OCI-LY7 (cell line): ENCODE results near the gene ZNF554. TPM values are rescaled to one million over a fixed set of nuclear protein-coding genes. Genes with fewer than 3 reads are reported as not detected.

Source experiments
- BruUV-seq: library from RNA; stranded (reverse); fragments of 400-500 nt; replicated peaks from 2 replicates; lab custom pipeline; 2021; lab: Mats Ljungman, UMichigan
- CTCF ChIA-PET: fragments of 300-600 bp; sonication (Branson Sonifier 250); formaldehyde crosslinking; loops from one replicate; lab custom pipeline; 2022; ENCODE audit warnings: antibody characterized with exemption; ENCODE audit not compliant: unreplicated experiment; lab: Charles Lee
- POLR2A ChIA-PET: fragments of 300-600 bp; sonication (Branson Sonifier 250); formaldehyde crosslinking; loops from one replicate; lab custom pipeline; 2022; ENCODE audit warnings: antibody characterized with exemption; lab: Charles Lee
- DNase-seq: peaks from one replicate; pipeline ENCODE4 v3.0.0-alpha.2; 2015; ENCODE audit warnings: low spot score
- H2AFZ ChIP-seq: fragments of 200-600 bp; sonication (generic), shearing (Covaris generic); 2 replicates; pipeline ENCODE4 v1.6.1; 2014; ENCODE audit warnings: mild to moderate bottlenecking, antibody characterized with exemption, low read length, moderate library complexity
- H3K27ac ChIP-seq: fragments of 200-600 bp; sonication (generic); 2 replicates; pipeline ENCODE4 v1.5.1; 2014; ENCODE audit warnings: mixed run types, low read depth, mild to moderate bottlenecking, moderate library complexity, low read length, inconsistent platforms; ENCODE audit not compliant: poor library complexity, severe bottlenecking
- H3K36me3 ChIP-seq: fragments of 200-600 bp; sonication (generic); 2 replicates; pipeline ENCODE4 v1.6.1; 2014; ENCODE audit warnings: mild to moderate bottlenecking, antibody characterized with exemption, low read length, moderate library complexity, mixed read lengths; ENCODE audit not compliant: insufficient read depth
- H3K4me1 ChIP-seq: fragments of 200-600 bp; sonication (generic); 2 replicates; pipeline ENCODE4 v1.5.1; 2014; ENCODE audit warnings: mild to moderate bottlenecking, low read length; ENCODE audit not compliant: insufficient read depth, poor library complexity, severe bottlenecking
- H3K4me2 ChIP-seq: fragments of 200-600 bp; sonication (generic); 2 replicates; pipeline ENCODE4 v1.6.1; 2014; ENCODE audit warnings: mild to moderate bottlenecking, low read length
- H3K4me3 ChIP-seq: fragments of 200-600 bp; sonication (generic); 2 replicates; pipeline ENCODE4 v1.5.1; 2014; ENCODE audit warnings: mild to moderate bottlenecking, low read depth, low read length; ENCODE audit not compliant: poor library complexity, severe bottlenecking
- H3K79me2 ChIP-seq: fragments of 200-600 bp; sonication (generic); 2 replicates; pipeline ENCODE4 v1.6.1; 2016; ENCODE audit warnings: low read depth, mild to moderate bottlenecking, low read length, moderate library complexity, mixed read lengths; ENCODE audit not compliant: insufficient read depth
- H3K9me2 ChIP-seq: fragments of 200-600 bp; sonication (generic); 2 replicates; pipeline ENCODE4 v1.6.1; 2016; ENCODE audit warnings: mild to moderate bottlenecking, low read length, mixed read lengths; ENCODE audit not compliant: insufficient read depth
- H3K9me3 ChIP-seq: fragments of 200-600 bp; sonication (generic); 2 replicates; pipeline ENCODE4 v1.6.1; 2014; ENCODE audit warnings: mild to moderate bottlenecking, mixed run types, low read length, mixed read lengths
- H4K20me1 ChIP-seq: fragments of 200-600 bp; sonication (generic); 2 replicates; pipeline ENCODE4 v1.6.1; 2014; ENCODE audit warnings: mild to moderate bottlenecking, antibody characterized with exemption, low read length, moderate library complexity, mixed read lengths; ENCODE audit not compliant: insufficient read depth
- CTCF ChIP-seq: fragments of 200-600 bp; sonication (generic); conservative IDR thresholded peaks from 2 replicates; pipeline ENCODE4 v1.5.1; 2014; ENCODE audit warnings: mild to moderate bottlenecking, antibody characterized with exemption, low read length, moderate library complexity, mixed read lengths
- EZH2phosphoT487 ChIP-seq: fragments of 200-600 bp; sonication (generic); IDR thresholded peaks from 2 replicates; pipeline ENCODE4 v1.6.1; 2018; ENCODE audit warnings: low read depth, borderline replicate concordance, mild to moderate bottlenecking, mixed run types, antibody characterized with exemption, low read length, moderate library complexity, mixed read lengths
- intact Hi-C: fragments of 100-400 bp; cut with micrococcal nuclease; formaldehyde crosslinking; loops from one replicate; pipeline ENCODE4 v1.10.0; 2022; ENCODE audit not compliant: unreplicated experiment
- total RNA-seq, 2 experiments: library from RNA; depleted of rRNA in 1 of 2; stranded (reverse); fragments of >200 nt in 1 of 2; shearing (Covaris generic) in 1 of 2; gene quantifications; 2 replicates each; pipeline ENCODE4 v1.2.3, GENCODE V29; 2014 to 2022

The ZNF554 gene
- total RNA-seq, 2 experiments from 2014 or later, result 3.9 to 4.4 TPM

DNA sequence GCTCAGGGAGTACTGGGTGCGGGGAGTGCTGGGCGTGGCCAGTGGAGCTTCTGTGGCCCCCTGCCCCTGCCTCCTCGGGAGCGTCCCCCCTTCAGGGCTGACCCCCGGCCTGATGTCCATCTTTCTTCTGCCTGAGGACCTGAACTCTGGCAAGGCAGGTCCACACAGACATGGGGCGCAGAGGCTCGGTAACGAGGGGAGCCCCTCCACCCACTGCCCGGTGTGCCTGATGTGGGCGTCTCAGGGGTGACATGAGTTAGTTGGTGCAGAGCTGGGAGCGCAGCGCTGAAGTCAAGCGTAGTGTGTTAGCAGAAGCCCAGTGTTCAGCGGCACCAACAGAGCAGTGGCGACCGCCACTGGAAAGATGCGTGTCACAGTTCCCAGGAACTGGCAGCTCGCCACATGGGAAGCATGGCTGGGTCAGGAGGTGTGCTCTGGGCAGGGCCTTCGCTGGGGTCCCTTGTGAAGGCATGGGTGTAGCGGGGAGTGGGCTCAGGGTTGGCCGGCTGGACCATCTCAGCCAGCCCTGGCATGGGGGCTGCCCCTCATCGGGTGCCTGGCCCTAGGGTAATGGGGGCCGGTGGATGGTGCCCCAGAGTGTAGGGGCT lies 22.9 kb upstream of the ZNF554 start:
- POLR2A ChIA-PET, result no interaction called here
- intact Hi-C loops, result no loop called here
- H3K36me3 ChIP-seq, result peaks cover 96% of the 10 kb centered on the region
- TF ChIP-seq CTCF (no peak), EZH2phosphoT487 (no peak)
- no peaks in the 10 kb centered on the region for H3K9me3 ChIP-seq
- BruUV-seq, result no TSS peak
- H4K20me1 ChIP-seq, result no peaks in the 10 kb centered on the region; the same call in 1 of the 2 replicates
- no peak overlapping the region for H2AFZ ChIP-seq
- no peaks in the 10 kb centered on the region for H3K9me2 ChIP-seq
- no peak for DNase-seq
- CTCF ChIA-PET, result no interaction called here
- no peaks in the 10 kb centered on the region for H3K4me1 ChIP-seq
- no peak overlapping the region for H3K4me3 ChIP-seq
- no peak overlapping the region for H3K27ac ChIP-seq
- no peaks in the 10 kb centered on the region for H3K79me2 ChIP-seq
- no peak overlapping the region for H3K4me2 ChIP-seq

DNA sequence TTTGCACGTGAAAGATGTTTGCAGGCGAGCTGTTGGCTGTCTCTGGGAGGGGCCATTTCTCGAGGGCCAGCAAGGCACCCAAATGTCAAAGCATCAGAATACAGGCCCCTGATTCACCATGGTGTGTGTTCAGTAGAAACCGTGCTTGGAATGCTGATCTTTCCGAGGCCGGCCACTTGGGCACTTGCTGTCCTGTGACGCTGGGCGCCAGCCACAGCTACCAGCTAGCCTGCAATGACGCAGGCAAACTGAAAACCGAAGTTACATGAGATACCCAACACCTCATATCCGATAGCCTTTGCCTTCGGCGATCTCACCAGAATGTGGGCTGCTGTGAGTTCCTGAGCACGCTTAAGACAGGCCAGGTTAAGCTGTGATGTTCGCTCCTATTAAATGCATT lies 22.4 kb upstream of the ZNF554 start:
- Histone ChIP-seq H3K9me2 (no peaks in the 10 kb centered on the region), H3K9me3 (no peaks in the 10 kb centered on the region), H2AFZ (no peak overlapping the region), H4K20me1 (no peaks in the 10 kb centered on the region; the same call in 1 of the 2 replicates), H3K4me1 (no peaks in the 10 kb centered on the region), H3K36me3 (peaks cover 95% of the 10 kb centered on the region), H3K79me2 (no peaks in the 10 kb centered on the region), H3K4me3 (no peak overlapping the region), H3K4me2 (no peak overlapping the region), H3K27ac (no peak overlapping the region)
- TF ChIP-seq EZH2phosphoT487 (no peak), CTCF (no peak)
- intact Hi-C loops, result no loop called here
- no peak for DNase-seq
- POLR2A ChIA-PET, result no interaction called here
- BruUV-seq, result no TSS peak
- CTCF ChIA-PET, result no interaction called here

- ChIA-PET POLR2A (no interaction called here), CTCF (no interaction called here)
- intact Hi-C loops, result no loop called here
- BruUV-seq, result no TSS peak
- Histone ChIP-seq H3K79me2 (no peaks in the 10 kb centered on the region), H3K9me3 (no peaks in the 10 kb centered on the region), H3K4me2 (no peak overlapping the region), H3K9me2 (no peaks in the 10 kb centered on the region), H3K4me3 (no peak overlapping the region), H2AFZ (no peak overlapping the region), H3K4me1 (no peaks in the 10 kb centered on the region), H3K27ac (no peak overlapping the region), H3K36me3 (peaks cover 96% of the 10 kb centered on the region), H4K20me1 (no peaks in the 10 kb centered on the region; the same call in 1 of the 2 replicates)
- TF ChIP-seq CTCF, result no peak
- TF ChIP-seq EZH2phosphoT487, result no peak
- DNase-seq, result no peak
Observed at GRCh38 chr19:2798158-2798685, 21.4 kb upstream of the ZNF554 start.
